ENCODE results near the gene WNK1.
"Not testable (repeated sequence)": the region's sequence is repeated elsewhere in the genome, so short reads cannot be mapped to it uniquely, and the experiment has no call there.

WNK1 gene

DNA sequence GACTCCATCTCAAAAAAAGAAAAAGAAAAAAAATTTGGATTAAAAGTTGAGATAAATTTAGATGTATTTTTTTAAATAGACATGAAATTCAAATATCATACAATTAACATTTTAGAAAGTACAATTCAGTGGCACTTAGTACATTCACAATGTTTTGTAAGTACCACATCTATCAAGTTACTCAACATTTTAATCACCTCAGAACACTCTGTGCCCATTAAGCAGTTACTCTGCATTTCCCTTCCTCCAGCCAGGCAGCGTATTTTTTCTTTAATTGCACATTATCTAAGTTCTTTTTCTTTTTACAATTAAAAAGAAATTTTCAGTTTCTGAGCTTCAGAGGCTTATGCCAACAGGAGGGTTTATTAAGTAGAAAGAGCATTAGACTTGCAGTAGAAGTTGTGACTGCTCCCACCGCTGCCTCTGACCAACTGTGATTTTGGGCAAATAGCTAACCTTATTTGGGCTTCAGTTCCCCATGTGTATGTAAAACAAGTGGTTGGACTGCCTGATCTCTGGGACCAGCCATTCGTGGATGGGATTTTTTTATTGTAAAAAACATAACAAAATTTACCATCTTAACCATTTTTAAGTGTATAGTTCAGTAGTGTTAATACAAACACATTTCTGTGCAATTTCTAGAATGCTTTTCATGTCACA, 65.7 kb downstream of the WNK1 start:
- no peak for DNase-seq (ENCODE audit: low spot score)

- DNase-seq (ENCODE audit: low spot score) = no peak
These were observed 66.4 kb downstream of the WNK1 start for GRCh38 chr12:818733-819132.

- DNase-seq (ENCODE audit: low spot score) = no peak
These were observed 68.0 kb downstream of the WNK1 start for GRCh38 chr12:820336-820735.

DNA sequence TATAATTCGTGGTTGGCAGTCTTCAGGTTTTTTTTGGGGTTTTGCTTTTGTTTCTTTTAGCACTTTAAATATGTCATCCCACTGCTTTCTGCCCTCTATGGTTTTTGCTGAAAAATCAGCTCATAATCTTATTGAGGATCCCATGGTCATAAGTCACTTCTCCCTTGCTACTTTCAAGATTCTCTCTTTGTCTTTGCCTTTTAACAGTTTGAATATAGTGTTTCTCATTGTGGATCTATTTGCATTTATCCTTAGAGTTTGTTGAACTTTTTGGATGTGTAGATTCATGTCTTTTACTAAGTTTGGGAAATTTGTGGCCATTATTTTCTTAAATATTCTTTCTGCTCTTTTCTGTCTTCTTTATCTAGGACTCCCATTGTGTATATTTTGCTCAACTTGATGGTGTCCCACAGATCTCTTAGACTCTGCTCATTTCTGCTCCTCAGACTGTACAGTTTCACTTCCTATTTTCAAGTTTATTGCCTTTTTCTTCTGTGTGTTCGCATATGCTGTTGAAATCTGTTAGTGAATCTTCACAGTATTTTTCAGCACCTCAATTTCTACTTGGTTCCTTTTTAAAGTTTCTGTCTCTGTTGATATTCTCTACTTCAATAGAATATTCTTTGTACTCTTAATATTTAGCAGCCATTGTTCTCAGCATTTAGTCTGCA, 70.8 kb downstream of the WNK1 start:
- no peak for DNase-seq (ENCODE audit: low spot score)

DNA sequence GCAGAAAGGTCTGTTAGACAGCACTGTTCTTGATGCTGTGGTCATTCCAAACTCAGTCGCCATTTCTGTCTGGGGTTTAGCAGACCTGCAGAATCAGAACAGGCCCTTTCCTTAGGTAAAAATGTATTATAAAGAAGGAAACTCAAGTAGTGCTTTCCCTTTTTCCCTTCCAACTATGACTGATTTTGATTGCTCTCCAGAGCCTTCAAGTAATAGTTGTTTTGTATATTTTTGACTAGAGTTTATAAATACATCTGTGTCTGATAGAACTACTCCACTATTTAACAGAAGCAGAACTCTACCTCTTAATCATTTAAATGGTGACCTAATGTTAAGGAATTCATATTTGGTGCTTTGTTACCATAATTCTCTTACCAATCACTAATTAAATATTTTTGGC, 74.0 kb downstream of the WNK1 start:
- DNase-seq (ENCODE audit: low spot score) = no peak

DNA sequence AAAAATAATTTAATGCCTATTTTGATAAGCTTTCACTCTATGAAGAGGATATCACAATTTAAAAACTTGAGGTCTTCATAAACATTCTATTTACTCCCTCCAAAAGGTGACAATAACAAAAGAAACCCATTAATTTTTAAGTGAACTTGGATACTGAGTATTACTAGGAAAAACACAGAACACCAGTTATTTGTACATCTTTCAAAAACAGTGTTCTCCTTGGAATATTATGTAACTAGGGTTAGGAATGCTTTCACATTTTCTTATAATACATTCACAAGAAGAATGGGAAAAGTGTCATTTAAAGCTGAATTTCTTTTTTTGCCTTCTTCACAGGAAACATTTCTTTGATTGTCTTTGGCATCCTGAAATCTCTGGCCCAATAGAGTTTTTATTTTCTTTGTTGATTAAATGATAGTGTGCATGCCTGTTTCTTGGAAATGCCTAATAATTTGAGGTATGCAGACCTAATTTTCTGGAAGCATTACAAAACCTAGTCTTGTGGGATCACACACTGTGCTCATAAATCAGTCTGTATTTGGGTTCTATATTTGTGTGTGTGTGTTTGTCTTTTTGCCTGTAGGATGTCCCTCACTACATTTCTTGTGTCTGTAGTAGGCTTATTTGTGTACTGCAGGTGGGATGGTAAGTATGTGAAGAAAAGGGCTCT, 76.5 kb downstream of the WNK1 start:
- DNase-seq (ENCODE audit: low spot score) = no peak

DNA sequence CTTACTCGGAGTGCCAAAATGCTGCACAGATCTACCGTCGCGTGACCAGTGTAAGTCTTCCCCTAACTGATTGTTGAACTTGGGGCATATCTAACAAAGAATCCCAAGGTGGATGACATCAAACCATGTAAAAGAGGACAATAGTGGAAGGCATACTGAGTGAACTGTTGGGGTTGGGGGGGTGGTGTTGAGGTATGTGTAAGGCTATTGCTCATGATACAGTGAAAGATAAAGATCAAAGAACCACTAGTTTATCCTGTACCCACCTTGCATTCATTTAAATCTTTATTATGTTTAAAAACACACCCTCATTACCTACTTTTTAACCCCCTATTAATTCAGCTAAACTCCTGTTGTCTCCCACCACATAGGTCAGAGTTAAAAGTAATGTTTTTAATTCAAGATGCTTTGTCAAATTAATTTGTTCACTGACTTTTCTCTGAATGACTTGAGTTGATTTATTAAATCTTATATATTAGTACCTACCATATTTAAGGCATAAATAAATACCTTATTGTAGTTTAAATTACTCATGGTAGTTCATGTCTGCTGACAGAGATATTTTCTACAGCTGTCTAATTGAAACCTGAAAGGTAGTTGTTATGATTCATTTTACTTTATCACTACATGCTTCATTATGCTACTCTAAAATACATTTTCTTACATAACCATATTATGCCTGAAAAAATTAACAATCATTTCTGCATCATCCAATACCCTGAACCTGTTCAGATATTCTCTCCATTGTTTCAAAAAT, 77.9 kb downstream of the WNK1 start:
- no peak for DNase-seq (ENCODE audit: low spot score)

DNA sequence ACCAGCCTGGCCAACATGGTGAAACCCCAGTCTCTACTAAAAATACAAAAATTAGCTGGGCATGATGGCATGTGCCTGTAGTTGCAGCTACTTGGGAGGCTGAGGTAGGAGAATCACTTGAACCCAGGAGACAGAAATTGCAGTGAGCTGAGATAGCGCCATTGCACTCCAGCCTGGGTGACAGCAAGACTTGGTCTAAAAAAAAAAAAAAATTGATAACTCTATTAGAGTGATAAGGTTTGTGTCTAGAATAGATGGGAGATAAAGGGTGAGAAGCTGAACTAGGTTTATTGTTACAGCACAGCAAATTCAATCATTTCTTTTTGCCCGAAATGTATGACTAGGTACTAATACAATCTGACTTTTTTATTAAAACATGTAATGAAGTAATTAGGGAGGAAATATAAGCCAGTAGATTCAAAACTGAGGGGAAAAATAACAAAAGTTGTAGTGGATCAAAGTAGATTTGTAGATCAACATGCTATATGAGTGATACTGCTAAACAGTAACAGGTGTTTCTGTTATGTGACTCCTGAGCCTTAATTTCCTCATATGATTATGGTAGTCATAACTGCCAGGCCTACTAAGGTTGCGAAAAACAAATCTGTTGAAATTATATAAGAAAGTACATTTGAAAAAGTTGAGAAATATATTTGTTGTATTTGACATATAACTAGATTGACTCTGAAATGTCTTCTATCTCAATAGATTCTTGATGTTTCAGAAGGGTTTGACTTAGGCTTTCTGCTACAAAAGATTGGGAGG, 83.6 kb downstream of the WNK1 start:
- DNase-seq (ENCODE audit: low spot score) = no peak

DNA sequence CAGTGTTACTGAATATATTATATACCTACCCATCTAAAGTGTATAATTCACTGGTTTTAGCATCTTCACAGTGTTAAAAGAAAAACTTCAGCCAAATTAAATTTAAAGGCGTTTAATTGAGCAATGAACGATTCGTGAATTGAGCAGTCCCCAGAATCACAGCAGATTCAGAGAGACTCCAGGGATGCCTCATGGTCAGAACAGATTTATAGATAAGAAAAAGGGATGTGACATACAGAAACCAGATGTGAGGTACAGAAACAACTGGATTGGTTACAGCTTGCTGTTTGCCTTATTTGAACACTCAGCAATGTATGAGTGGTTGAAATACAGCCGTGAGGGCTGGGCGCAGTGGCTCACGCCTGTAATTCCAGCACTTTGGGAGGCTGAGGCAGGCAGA, 84.6 kb downstream of the WNK1 start:
- no peak for DNase-seq (ENCODE audit: low spot score)

DNA sequence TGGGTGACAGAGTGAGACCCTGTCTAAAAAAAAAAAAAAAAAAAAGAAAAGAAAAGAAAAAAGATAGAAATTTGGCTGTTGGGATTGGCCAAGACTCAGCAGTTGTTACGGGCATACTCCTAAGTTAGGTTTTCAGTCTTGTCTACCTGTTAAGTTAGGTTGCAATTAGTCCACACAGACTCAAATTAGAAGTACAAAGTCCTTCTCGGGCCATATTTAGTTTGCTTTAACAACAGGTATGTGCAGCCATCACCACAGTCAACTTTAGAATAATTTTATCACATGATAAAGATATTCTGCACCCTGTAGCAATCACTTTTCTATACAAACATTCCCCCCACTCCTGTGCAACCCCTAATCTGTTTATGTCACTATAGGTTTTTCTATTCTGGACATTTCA, 85.2 kb downstream of the WNK1 start:
- DNase-seq (ENCODE audit: low spot score) = no peak

DNA sequence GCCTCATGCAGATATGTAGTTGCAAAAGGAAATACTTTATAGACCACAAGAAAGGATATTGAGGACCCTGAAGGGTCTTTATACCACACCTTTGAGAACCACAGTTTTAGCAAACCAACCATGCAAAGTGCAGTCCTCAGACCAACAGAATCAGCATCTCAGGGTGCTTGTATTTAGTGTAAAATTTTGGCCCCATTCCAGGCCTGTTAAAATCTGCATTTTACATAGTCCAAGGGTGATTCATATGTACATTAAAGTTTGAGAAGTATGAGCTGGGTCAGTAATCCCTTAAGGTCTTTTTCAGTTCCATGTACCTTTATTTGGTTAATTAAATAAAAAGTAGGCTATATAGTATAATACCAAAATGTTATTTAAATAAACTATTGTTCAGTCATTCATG, 91.2 kb downstream of the WNK1 start:
- no peak for DNase-seq (ENCODE audit: low spot score)

GRCh38 chr12:846421-846820, 94.0 kb downstream of the WNK1 start:
- DNase-seq (ENCODE audit: low spot score) = no peak

DNA sequence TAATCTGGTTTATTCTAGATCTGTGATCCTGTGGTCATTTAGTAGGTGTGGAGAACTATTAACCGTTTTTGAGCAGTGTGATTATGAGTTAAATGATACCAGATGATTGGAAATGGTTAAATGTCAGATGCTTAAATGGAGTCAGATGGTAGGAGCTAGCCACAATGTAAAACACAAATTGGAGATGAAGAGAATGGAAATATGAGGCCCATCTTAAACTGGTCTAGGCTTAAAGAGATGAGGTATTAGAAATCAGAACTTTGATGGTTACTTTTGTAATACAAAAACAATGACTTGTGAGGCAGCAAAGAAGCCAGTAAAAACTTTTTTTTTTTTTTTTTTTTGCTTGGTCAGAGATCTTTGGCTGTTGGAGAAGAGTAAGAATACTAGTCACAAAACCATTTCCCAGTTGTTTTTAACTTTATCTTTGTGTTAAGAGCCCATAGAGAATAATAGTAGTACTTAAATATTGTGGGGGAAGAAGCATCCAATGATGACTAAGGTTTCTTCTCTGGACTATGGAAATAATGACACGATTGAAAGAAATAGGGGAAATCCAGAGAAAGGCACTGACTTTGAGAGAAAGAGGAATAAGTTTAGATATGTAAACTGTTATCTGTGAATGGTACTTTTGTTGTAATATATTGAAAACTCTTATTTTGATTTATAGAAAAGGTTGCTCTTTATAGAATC, 95.9 kb downstream of the WNK1 start:
- DNase-seq (ENCODE audit: low spot score) = no peak

DNA sequence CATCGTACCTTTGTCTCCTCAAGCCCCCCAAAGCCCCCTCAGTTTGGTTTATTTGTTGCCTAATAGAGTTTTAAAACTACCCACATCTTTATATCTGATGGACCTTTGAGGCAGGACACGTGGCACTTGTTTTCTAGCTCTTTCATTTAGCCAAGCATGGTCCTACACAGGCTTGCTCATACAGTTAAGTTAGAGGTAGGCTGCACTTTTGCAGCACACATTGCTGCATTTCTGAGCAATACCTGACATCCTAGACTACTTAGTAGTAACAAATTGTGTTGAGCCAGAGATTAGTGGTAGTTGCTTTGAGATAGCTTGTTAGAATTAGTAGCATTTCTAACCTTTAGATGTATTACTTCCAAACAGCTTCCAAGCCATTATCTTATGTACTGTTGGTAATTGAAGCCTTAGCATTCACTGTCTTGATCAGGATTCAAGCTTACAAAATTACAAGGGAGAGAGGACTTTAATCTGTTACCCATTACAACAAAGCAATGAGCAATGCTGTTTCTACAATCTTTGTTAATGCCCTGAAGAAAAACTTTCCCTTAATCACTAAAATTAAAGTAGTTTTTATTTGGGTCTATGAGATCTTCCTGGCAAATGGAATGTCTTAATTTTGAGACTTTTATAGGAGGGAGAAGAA, 96.6 kb downstream of the WNK1 start:
- DNase-seq (ENCODE audit: low spot score) = no peak

GRCh38 chr12:849733-850437, 97.5 kb downstream of the WNK1 start:
- DNase-seq (ENCODE audit: low spot score) = not testable (repeated sequence)

- DNase-seq (ENCODE audit: low spot score) = peak; percentile 16
These were observed 99.0 kb downstream of the WNK1 start for GRCh38 chr12:851343-851742.

GRCh38 chr12:851913-852312, 99.5 kb downstream of the WNK1 start:
- peak; percentile 46 for DNase-seq (ENCODE audit: low spot score)

DNA sequence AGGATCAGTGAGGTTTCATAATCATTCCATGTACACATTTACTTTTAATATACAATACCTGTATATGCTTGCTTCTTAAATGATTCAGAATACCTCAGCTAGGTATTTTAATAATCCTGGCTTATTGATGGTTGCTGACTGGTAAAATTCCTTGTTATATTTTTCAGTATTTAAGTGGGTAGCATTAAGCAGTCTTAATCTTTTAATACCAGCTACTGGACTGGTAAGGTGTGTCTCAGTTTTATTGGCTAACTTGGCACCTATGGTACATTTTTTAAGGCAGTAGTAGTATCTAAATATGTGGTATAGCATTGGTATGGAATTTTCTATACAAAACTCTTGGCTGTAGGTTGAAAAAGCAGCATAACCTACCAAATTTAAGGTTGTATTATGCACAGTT, 100.5 kb downstream of the WNK1 start:
- DNase-seq (ENCODE audit: low spot score) = no peak

GRCh38 chr12:857611-858010, 105.2 kb downstream of the WNK1 start:
- DNase-seq (ENCODE audit: low spot score) = peak; percentile 84

DNA sequence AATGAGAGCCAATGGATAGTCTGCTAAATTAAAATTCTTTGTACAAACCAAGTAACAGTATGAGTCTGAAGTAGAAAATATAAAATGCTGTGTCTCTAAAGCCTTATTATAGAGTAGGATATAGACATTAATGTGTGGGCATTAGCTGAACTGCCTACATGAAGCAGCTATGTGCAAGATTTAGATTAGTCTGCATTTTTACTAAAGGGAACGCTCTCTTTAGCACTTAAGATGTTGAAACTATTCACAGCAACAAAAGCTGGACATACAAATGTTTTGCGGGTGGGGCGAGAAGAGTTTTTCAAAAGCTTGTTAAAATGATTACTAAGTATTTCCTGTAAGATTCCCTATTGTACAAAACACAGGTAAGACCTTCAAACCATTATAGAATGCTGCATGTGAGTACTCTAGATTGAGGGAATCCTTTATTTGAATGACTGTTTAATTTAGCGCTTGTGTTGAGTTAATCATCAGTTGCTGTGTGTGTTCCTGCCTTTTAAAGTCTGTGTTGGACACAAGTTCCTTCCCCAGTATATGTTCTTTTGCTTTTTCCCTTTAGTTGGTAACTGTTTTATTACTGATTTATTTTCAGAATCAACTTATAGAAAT, 110.0 kb downstream of the WNK1 start:
- DNase-seq (ENCODE audit: low spot score) = no peak
